GM23248 (cell line): ENCODE measurements around the gene ADGRD1.

Experiments used
- EZH2 ChIP-seq: fragments of 200-600 bp; sonication (generic); IDR thresholded peaks from 2 replicates; pipeline ENCODE4 v1.6.1; 2018; ENCODE audit warnings: antibody characterized with exemption, mild to moderate bottlenecking; ENCODE audit not compliant: insufficient read depth, poor library complexity, severe bottlenecking
- EZH2phosphoT487 ChIP-seq: fragments of 200-600 bp; sonication (generic); IDR thresholded peaks from 2 replicates; pipeline ENCODE4 v1.6.1; 2018; ENCODE audit warnings: antibody characterized with exemption, moderate library complexity, mild to moderate bottlenecking, low read depth; ENCODE audit not compliant: insufficient read depth

DNA sequence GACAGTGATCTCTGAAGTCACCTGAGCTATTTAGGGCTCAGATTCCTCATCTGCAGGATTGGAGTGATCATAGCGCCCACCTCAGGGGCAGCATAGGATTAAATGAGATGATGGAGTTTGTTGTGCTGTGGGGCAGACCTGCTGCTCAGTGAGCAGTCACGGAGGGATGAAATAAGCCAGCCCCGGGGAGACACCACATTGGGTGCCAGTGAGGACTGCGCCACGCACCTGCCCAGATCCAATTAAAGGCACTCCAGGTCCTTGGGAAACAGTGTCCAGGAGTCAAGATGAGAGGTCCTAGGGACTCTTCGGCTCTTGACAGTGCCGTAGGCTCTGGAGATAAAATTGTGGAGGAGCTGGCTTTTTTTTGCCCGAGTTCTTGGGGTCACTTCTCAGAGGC, 166.2 kb downstream of the ADGRD1 start:
- TF ChIP-seq EZH2phosphoT487 (no peak), EZH2 (no peak)
